ENCODE results near the gene PTP4A1. TPM values are rescaled to one million over a fixed set of nuclear protein-coding genes. Genes with fewer than 3 reads are reported as not detected.

PTP4A1 gene
- total RNA-seq = 27.5 and 28.1 TPM in 2 replicates

GRCh38 chr6:63572044-63572746 lies at the start of gene PTP4A1, which contains the start of gene LOC128125822:
Gene PTP4A1, plus strand, starts transcription at chr6:63572480. Its CDS starts 4,401 bp downstream, at chr6:63576881.
Gene LOC128125822, plus strand, starts transcription at chr6:63572480.

Small RNA genes within 50 kb of the gene (small RNA-seq; reads per million reads assigned to genes)
- not detected for gene AL513043.1

Other genes with a start within 250 kb of the PTP4A1 start
- 45.0 and 73.8 TPM in 2 replicates for gene PHF3, start 63.3 kb downstream of the PTP4A1 start, total RNA-seq

All from placental epithelial cell (primary cell).